Measurements from ENCODE around the gene HERC4. TPM values are rescaled to one million over a fixed set of nuclear protein-coding genes. Genes with fewer than 3 reads are reported as not detected.

Gene HERC4
- total and polyA plus RNA-seq, 2 donors (not counting 1 experiment from before 2014, with no cell fraction given): 53.1 to 140 TPM

DNA sequence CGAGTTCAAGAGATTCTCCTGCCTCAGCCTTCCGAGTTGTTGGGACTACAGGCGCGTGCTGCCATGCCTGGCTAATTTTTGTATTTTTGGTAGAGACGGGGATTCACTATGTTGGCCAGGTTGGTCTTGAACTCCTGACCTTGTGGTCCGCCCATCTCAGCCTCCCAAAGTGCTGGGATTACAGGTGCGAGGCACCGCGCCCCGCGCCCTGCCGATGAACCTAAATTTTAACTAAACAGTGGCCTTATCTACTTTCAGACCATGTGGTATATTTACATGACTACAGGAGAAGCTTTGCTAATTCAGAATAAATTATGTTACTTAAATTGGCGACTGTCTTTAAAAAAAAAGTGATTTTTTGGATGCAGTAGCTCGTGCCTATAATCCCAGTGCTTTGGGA, 181.4 kb downstream of the HERC4 start:
- H4K20me1 ChIP-seq (ENCODE audit: control insufficient read depth, extremely low read depth, insufficient read depth, low read length): no peaks in the 10 kb centered on the region
- no peak overlapping the region for H3K9ac ChIP-seq (ENCODE audit: insufficient read depth, low read length)
- no peak overlapping the region for H3K4me3 ChIP-seq (replicated peaks in 1 of 4; ENCODE audit: control extremely low read depth in 1 of 4, insufficient read depth in 1 of 4, low read depth in 3 of 4, low read length in 4 of 4)
- no peak overlapping the region for H3K27ac ChIP-seq (ENCODE audit: insufficient read depth, low read length)
- no peak overlapping the region for H2AFZ ChIP-seq (ENCODE audit: low read length)
- DNase-seq (ENCODE audit: low read depth in 2 of 2): no peak
- no peaks in the 10 kb centered on the region for H3K4me1 ChIP-seq (ENCODE audit: control insufficient read depth, extremely low read depth, insufficient read depth, low read length)
- H3K9me3 ChIP-seq (ENCODE audit: control insufficient read depth, insufficient read depth, low read depth, low read length): no peaks in the 10 kb centered on the region
- no peak for TF ChIP-seq EZH2 (IDR thresholded peaks at IDR 0.05; ENCODE audit: low read length, missing control alignments)
- TF ChIP-seq, protein P1, sequence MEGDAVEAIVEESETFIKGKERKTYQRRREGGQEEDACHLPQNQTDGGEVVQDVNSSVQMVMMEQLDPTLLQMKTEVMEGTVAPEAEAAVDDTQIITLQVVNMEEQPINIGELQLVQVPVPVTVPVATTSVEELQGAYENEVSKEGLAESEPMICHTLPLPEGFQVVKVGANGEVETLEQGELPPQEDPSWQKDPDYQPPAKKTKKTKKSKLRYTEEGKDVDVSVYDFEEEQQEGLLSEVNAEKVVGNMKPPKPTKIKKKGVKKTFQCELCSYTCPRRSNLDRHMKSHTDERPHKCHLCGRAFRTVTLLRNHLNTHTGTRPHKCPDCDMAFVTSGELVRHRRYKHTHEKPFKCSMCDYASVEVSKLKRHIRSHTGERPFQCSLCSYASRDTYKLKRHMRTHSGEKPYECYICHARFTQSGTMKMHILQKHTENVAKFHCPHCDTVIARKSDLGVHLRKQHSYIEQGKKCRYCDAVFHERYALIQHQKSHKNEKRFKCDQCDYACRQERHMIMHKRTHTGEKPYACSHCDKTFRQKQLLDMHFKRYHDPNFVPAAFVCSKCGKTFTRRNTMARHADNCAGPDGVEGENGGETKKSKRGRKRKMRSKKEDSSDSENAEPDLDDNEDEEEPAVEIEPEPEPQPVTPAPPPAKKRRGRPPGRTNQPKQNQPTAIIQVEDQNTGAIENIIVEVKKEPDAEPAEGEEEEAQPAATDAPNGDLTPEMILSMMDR (conservative IDR thresholded peaks at IDR 0.05 in 1 of 2, IDR thresholded peaks at IDR 0.05 in 1 of 2; ENCODE audit: low read depth in 1 of 2, low read length in 2 of 2): no peak
- H3K4me2 ChIP-seq (ENCODE audit: extremely low read depth, insufficient read depth, low read length): no peak overlapping the region
- H3K36me3 ChIP-seq (ENCODE audit: control insufficient read depth, insufficient read depth, low read length): peaks cover 7% of the 10 kb centered on the region
- H3K27me3 ChIP-seq (ENCODE audit: control insufficient read depth, insufficient read depth, low read length): no peaks in the 10 kb centered on the region
- H3K79me2 ChIP-seq (ENCODE audit: control insufficient read depth, insufficient read depth, low read length): peaks cover 10% of the 10 kb centered on the region

GRCh38 chr10:67884842-67885670, 190.0 kb downstream of the HERC4 start:
- H4K20me1 ChIP-seq (ENCODE audit: control insufficient read depth, extremely low read depth, insufficient read depth, low read length): no peaks in the 10 kb centered on the region
- peaks cover 2% of the 10 kb centered on the region for H3K4me1 ChIP-seq (ENCODE audit: control insufficient read depth, extremely low read depth, insufficient read depth, low read length)
- H3K9ac ChIP-seq (ENCODE audit: insufficient read depth, low read length): peak overlapping the region; percentile 79
- no peaks in the 10 kb centered on the region for H3K9me3 ChIP-seq (ENCODE audit: control insufficient read depth, insufficient read depth, low read depth, low read length)
- peak overlapping the region; percentile 84 for H3K4me2 ChIP-seq (ENCODE audit: extremely low read depth, insufficient read depth, low read length)
- H2AFZ ChIP-seq (ENCODE audit: low read length): no peak overlapping the region
- peak overlapping the region; percentile 52 for H3K27ac ChIP-seq (ENCODE audit: insufficient read depth, low read length)
- H3K79me2 ChIP-seq (ENCODE audit: control insufficient read depth, insufficient read depth, low read length): peaks cover 26% of the 10 kb centered on the region
- no peaks in the 10 kb centered on the region for H3K27me3 ChIP-seq (ENCODE audit: control insufficient read depth, insufficient read depth, low read length)
- peak overlapping the region; percentile 60 to 79 (median 74) for H3K4me3 ChIP-seq (replicated peaks in 1 of 4; ENCODE audit: control extremely low read depth in 1 of 4, insufficient read depth in 1 of 4, low read depth in 3 of 4, low read length in 4 of 4)
- no peak for TF ChIP-seq EZH2 (IDR thresholded peaks at IDR 0.05; ENCODE audit: low read length, missing control alignments)
- TF ChIP-seq, protein P1 (conservative IDR thresholded peaks at IDR 0.05 in 1 of 2, IDR thresholded peaks at IDR 0.05 in 1 of 2; ENCODE audit: low read depth in 1 of 2, low read length in 2 of 2): no peak
- H3K36me3 ChIP-seq (ENCODE audit: control insufficient read depth, insufficient read depth, low read length): peaks cover 3% of the 10 kb centered on the region
- DNase-seq (ENCODE audit: low read depth in 2 of 2): peak; percentile 71 to 82

GRCh38 chr10:67884313-67884841, 190.7 kb downstream of the HERC4 start, which contains the start of gene SIRT1:
Gene SIRT1, plus strand, starts transcription at chr10:67884656. Its CDS starts 66 bp downstream, at chr10:67884722.
- H3K9ac ChIP-seq (ENCODE audit: insufficient read depth, low read length): peak within 1 kb of the TSS; percentile 79
- TF ChIP-seq EZH2 (IDR thresholded peaks at IDR 0.05; ENCODE audit: low read length, missing control alignments): no peak
- TF ChIP-seq, protein P1 (conservative IDR thresholded peaks at IDR 0.05 in 1 of 2, IDR thresholded peaks at IDR 0.05 in 1 of 2; ENCODE audit: low read depth in 1 of 2, low read length in 2 of 2): no peak
- H3K36me3 ChIP-seq (ENCODE audit: control insufficient read depth, insufficient read depth, low read length): peaks cover 3% of the 10 kb centered on the region

More at GRCh38 chr10:67884313-67884841, 190.7 kb downstream of the HERC4 start, which contains the start of gene SIRT1:
- Histone ChIP-seq H2AFZ (ENCODE audit: low read length) (peak within 1 kb of the TSS; percentile 73), H3K4me2 (ENCODE audit: extremely low read depth, insufficient read depth, low read length) (peak within 1 kb of the TSS; percentile 84), H4K20me1 (ENCODE audit: control insufficient read depth, extremely low read depth, insufficient read depth, low read length) (no peaks in the 10 kb centered on the region), H3K27me3 (ENCODE audit: control insufficient read depth, insufficient read depth, low read length) (no peaks in the 10 kb centered on the region), H3K27ac (ENCODE audit: insufficient read depth, low read length) (peak within 1 kb of the TSS; percentile 52), H3K79me2 (ENCODE audit: control insufficient read depth, insufficient read depth, low read length) (peaks cover 26% of the 10 kb centered on the region), H3K4me3 (replicated peaks in 1 of 4; ENCODE audit: control extremely low read depth in 1 of 4, insufficient read depth in 1 of 4, low read depth in 3 of 4, low read length in 4 of 4) (peak within 1 kb of the TSS; percentile 60 to 79 (median 74)), H3K9me3 (ENCODE audit: control insufficient read depth, insufficient read depth, low read depth, low read length) (no peaks in the 10 kb centered on the region), H3K4me1 (ENCODE audit: control insufficient read depth, extremely low read depth, insufficient read depth, low read length) (peaks cover 2% of the 10 kb centered on the region)
- DNase-seq (ENCODE audit: low read depth in 2 of 2): peak; percentile 91 to 95

All from fibroblast of lung (primary cell).